Measurements from ENCODE around the gene PSMB8. TPM values are rescaled to one million over a fixed set of nuclear protein-coding genes. Genes with fewer than 3 reads are reported as not detected.
"Not testable (repeated sequence)": the region's sequence is repeated elsewhere in the genome, so short reads cannot be mapped to it uniquely, and the experiment has no call there.

Gene PSMB8
- total and polyA plus RNA-seq, 8 donors, result 7.4 to 40.2 (median 20.5) TPM

- H3K9me3 ChIP-seq, result no peaks in the 10 kb centered on the region
- H3K4me1 ChIP-seq, result no peaks in the 10 kb centered on the region
- no peaks in the 10 kb centered on the region for H3K36me3 ChIP-seq
- H3K27me3 ChIP-seq, result no peaks in the 10 kb centered on the region
- DNase-seq, result no peak
- H3K27ac ChIP-seq, result no peak overlapping the region
- no peak for TF ChIP-seq CTCF (IDR thresholded peaks at IDR 0.05)
- no peak for ATAC-seq
- no peak for FAIRE-seq
- WGBS, 2 donors, result 0 to 40% methylated on average over 1 of the region's 1 CpG
- intact Hi-C loops (cut with DNase I), result no loop called here
- H3K4me3 ChIP-seq, result no peak overlapping the region
Measured at GRCh38 chr6:32809171-32809570, 34.7 kb downstream of the PSMB8 start.

GRCh38 chr6:32807020-32807580 is 36.7 kb downstream of the PSMB8 start:
- no peaks in the 10 kb centered on the region for H3K36me3 ChIP-seq
- no peak overlapping the region for H3K4me3 ChIP-seq
- no peak for TF ChIP-seq CTCF (IDR thresholded peaks at IDR 0.05)
- intact Hi-C loops (cut with DNase I), result no loop called here
- no peak overlapping the region for H3K27ac ChIP-seq
- WGBS, 2 donors, result 69 to 71% methylated on average over 5 of the region's 5 CpGs
- H3K9me3 ChIP-seq, result no peaks in the 10 kb centered on the region
- H3K27me3 ChIP-seq, result no peaks in the 10 kb centered on the region
- no peaks in the 10 kb centered on the region for H3K4me1 ChIP-seq
- ATAC-seq (no peak), FAIRE-seq (no peak), DNase-seq (no peak)

GRCh38 chr6:32805404-32805803 is 38.4 kb downstream of the PSMB8 start:
- H3K27ac ChIP-seq; H3K4me3 ChIP-seq; FAIRE-seq; H3K36me3 ChIP-seq; H3K27me3 ChIP-seq; H3K9me3 ChIP-seq; H3K4me1 ChIP-seq; intact Hi-C loops (cut with DNase I); ATAC-seq; DNase-seq: not testable (repeated sequence)

- FAIRE-seq (no peak), ATAC-seq (no peak), DNase-seq (no peak)
- 26 to 61% methylated on average over 2 of the region's 2 CpGs for WGBS, 2 donors
- H3K27me3 ChIP-seq, result peaks cover 0 to 9% (median 0%) of the 10 kb centered on the region in 4 donors
- no peaks in the 10 kb centered on the region for H3K36me3 ChIP-seq
- TF ChIP-seq CTCF (IDR thresholded peaks at IDR 0.05), result no peak
- H3K4me3 ChIP-seq, result no peak overlapping the region
- intact Hi-C loops (cut with DNase I), result no loop called here
- H3K9me3 ChIP-seq, result no peaks in the 10 kb centered on the region
- no peak overlapping the region for H3K27ac ChIP-seq
- no peaks in the 10 kb centered on the region for H3K4me1 ChIP-seq
Measured at GRCh38 chr6:32803416-32803815, 40.4 kb downstream of the PSMB8 start.

GRCh38 chr6:32799740-32800139 is 44.1 kb downstream of the PSMB8 start:
- Histone ChIP-seq H3K9me3 (no peaks in the 10 kb centered on the region), H3K4me1 (no peaks in the 10 kb centered on the region), H3K27ac (no peak overlapping the region), H3K4me3 (no peak overlapping the region), H3K36me3 (no peaks in the 10 kb centered on the region), H3K27me3 (peaks cover 0 to 9% (median 0%) of the 10 kb centered on the region in 4 donors)
- ATAC-seq, result no peak
- DNase-seq, result no peak
- TF ChIP-seq CTCF (IDR thresholded peaks at IDR 0.05), result no peak
- 52 to 74% methylated on average over 3 of the region's 3 CpGs for WGBS, 2 donors
- FAIRE-seq, result no peak
- intact Hi-C loops (cut with DNase I), result loop anchor here in 2 of 3 donors (5.0 to 10.0 kb wide), 3 partner anchors 375 to 555 kb away; no protein-coding TSS in a partner anchor
